ENCODE data around the gene SORCS3.

GRCh38 chr10:104784452-104784851 lies 143.4 kb downstream of the SORCS3 start:
- no peak for TF ChIP-seq CTCF (IDR thresholded peaks at IDR 0.05)
- TF ChIP-seq ZFX (IDR thresholded peaks at IDR 0.05; ENCODE audit: borderline replicate concordance): no peak
